OCI-LY7 (cell line): ENCODE data around the gene OR6F1. TPM values are rescaled to one million over a fixed set of nuclear protein-coding genes. Genes with fewer than 3 reads are reported as not detected.

ENCODE experiments used
- BruUV-seq: library from RNA; stranded (reverse); fragments of 400-500 nt; replicated peaks from 2 replicates; lab custom pipeline; 2021; lab: Mats Ljungman, UMichigan
- CTCF ChIA-PET: fragments of 300-600 bp; sonication (Branson Sonifier 250); formaldehyde crosslinking; loops from one replicate; lab custom pipeline; 2022; ENCODE audit warnings: antibody characterized with exemption; ENCODE audit not compliant: unreplicated experiment; lab: Charles Lee
- POLR2A ChIA-PET: fragments of 300-600 bp; sonication (Branson Sonifier 250); formaldehyde crosslinking; loops from one replicate; lab custom pipeline; 2022; ENCODE audit warnings: antibody characterized with exemption; lab: Charles Lee
- DNase-seq: peaks from one replicate; pipeline ENCODE4 v3.0.0-alpha.2; 2015; ENCODE audit warnings: low spot score
- H2AFZ ChIP-seq: fragments of 200-600 bp; sonication (generic), shearing (Covaris generic); 2 replicates; pipeline ENCODE4 v1.6.1; 2014; ENCODE audit warnings: mild to moderate bottlenecking, antibody characterized with exemption, low read length, moderate library complexity
- H3K27ac ChIP-seq: fragments of 200-600 bp; sonication (generic); 2 replicates; pipeline ENCODE4 v1.5.1; 2014; ENCODE audit warnings: mixed run types, low read depth, mild to moderate bottlenecking, moderate library complexity, low read length, inconsistent platforms; ENCODE audit not compliant: poor library complexity, severe bottlenecking
- H3K36me3 ChIP-seq: fragments of 200-600 bp; sonication (generic); 2 replicates; pipeline ENCODE4 v1.6.1; 2014; ENCODE audit warnings: mild to moderate bottlenecking, antibody characterized with exemption, low read length, moderate library complexity, mixed read lengths; ENCODE audit not compliant: insufficient read depth
- H3K4me1 ChIP-seq: fragments of 200-600 bp; sonication (generic); 2 replicates; pipeline ENCODE4 v1.5.1; 2014; ENCODE audit warnings: mild to moderate bottlenecking, low read length; ENCODE audit not compliant: insufficient read depth, poor library complexity, severe bottlenecking
- H3K4me2 ChIP-seq: fragments of 200-600 bp; sonication (generic); 2 replicates; pipeline ENCODE4 v1.6.1; 2014; ENCODE audit warnings: mild to moderate bottlenecking, low read length
- H3K4me3 ChIP-seq: fragments of 200-600 bp; sonication (generic); 2 replicates; pipeline ENCODE4 v1.5.1; 2014; ENCODE audit warnings: mild to moderate bottlenecking, low read depth, low read length; ENCODE audit not compliant: poor library complexity, severe bottlenecking
- H3K79me2 ChIP-seq: fragments of 200-600 bp; sonication (generic); 2 replicates; pipeline ENCODE4 v1.6.1; 2016; ENCODE audit warnings: low read depth, mild to moderate bottlenecking, low read length, moderate library complexity, mixed read lengths; ENCODE audit not compliant: insufficient read depth
- H3K9me2 ChIP-seq: fragments of 200-600 bp; sonication (generic); 2 replicates; pipeline ENCODE4 v1.6.1; 2016; ENCODE audit warnings: mild to moderate bottlenecking, low read length, mixed read lengths; ENCODE audit not compliant: insufficient read depth
- H3K9me3 ChIP-seq: fragments of 200-600 bp; sonication (generic); 2 replicates; pipeline ENCODE4 v1.6.1; 2014; ENCODE audit warnings: mild to moderate bottlenecking, mixed run types, low read length, mixed read lengths
- H4K20me1 ChIP-seq: fragments of 200-600 bp; sonication (generic); 2 replicates; pipeline ENCODE4 v1.6.1; 2014; ENCODE audit warnings: mild to moderate bottlenecking, antibody characterized with exemption, low read length, moderate library complexity, mixed read lengths; ENCODE audit not compliant: insufficient read depth
- CTCF ChIP-seq: fragments of 200-600 bp; sonication (generic); conservative IDR thresholded peaks from 2 replicates; pipeline ENCODE4 v1.5.1; 2014; ENCODE audit warnings: mild to moderate bottlenecking, antibody characterized with exemption, low read length, moderate library complexity, mixed read lengths
- EZH2phosphoT487 ChIP-seq: fragments of 200-600 bp; sonication (generic); IDR thresholded peaks from 2 replicates; pipeline ENCODE4 v1.6.1; 2018; ENCODE audit warnings: low read depth, borderline replicate concordance, mild to moderate bottlenecking, mixed run types, antibody characterized with exemption, low read length, moderate library complexity, mixed read lengths
- intact Hi-C: fragments of 100-400 bp; cut with micrococcal nuclease; formaldehyde crosslinking; loops from one replicate; pipeline ENCODE4 v1.10.0; 2022; ENCODE audit not compliant: unreplicated experiment
- total RNA-seq, 2 experiments: library from RNA; depleted of rRNA in 1 of 2; stranded (reverse); fragments of >200 nt in 1 of 2; shearing (Covaris generic) in 1 of 2; gene quantifications; 2 replicates each; pipeline ENCODE4 v1.2.3, GENCODE V29; 2014 to 2022

OR6F1 gene
- total RNA-seq, 2 experiments from 2014 or later = not detected

- POLR2A ChIA-PET = no interaction called here
- Histone ChIP-seq H3K36me3 (no peaks in the 10 kb centered on the region), H3K79me2 (no peaks in the 10 kb centered on the region), H2AFZ (no peak overlapping the region), H3K9me3 (peaks cover 5% of the 10 kb centered on the region; the same call in 1 of the 2 replicates), H4K20me1 (no peaks in the 10 kb centered on the region), H3K9me2 (no peaks in the 10 kb centered on the region), H3K27ac (no peak overlapping the region), H3K4me3 (no peak overlapping the region), H3K4me2 (no peak overlapping the region), H3K4me1 (no peaks in the 10 kb centered on the region)
- no peak for DNase-seq
- intact Hi-C loops = no loop called here
- BruUV-seq = no TSS peak
- TF ChIP-seq EZH2phosphoT487 = no peak
- no peak for TF ChIP-seq CTCF
- CTCF ChIA-PET = no interaction called here
These were observed 15.1 kb downstream of the OR6F1 start for GRCh38 chr1:247701338-247701737.

- H3K79me2 ChIP-seq = no peaks in the 10 kb centered on the region
- ChIA-PET CTCF (no interaction called here), POLR2A (no interaction called here)
- H3K9me3 ChIP-seq = no peaks in the 10 kb centered on the region
- H3K4me1 ChIP-seq = no peaks in the 10 kb centered on the region
- H3K9me2 ChIP-seq = no peaks in the 10 kb centered on the region
- H3K36me3 ChIP-seq = no peaks in the 10 kb centered on the region
- BruUV-seq = no TSS peak
- H3K27ac ChIP-seq = no peak overlapping the region
- no peak overlapping the region for H3K4me3 ChIP-seq
- TF ChIP-seq CTCF = peak; percentile 91
- no peak for TF ChIP-seq EZH2phosphoT487
- intact Hi-C loops = no loop called here
- H4K20me1 ChIP-seq = no peaks in the 10 kb centered on the region
- peak; percentile 54 for DNase-seq
- H2AFZ ChIP-seq = no peak overlapping the region
- H3K4me2 ChIP-seq = no peak overlapping the region
These were observed 35.1 kb downstream of the OR6F1 start for GRCh38 chr1:247681288-247681897.

- Histone ChIP-seq H2AFZ (no peak overlapping the region), H3K9me3 (no peaks in the 10 kb centered on the region), H3K27ac (no peak overlapping the region), H3K4me1 (no peaks in the 10 kb centered on the region), H3K9me2 (no peaks in the 10 kb centered on the region), H4K20me1 (no peaks in the 10 kb centered on the region), H3K4me3 (no peak overlapping the region), H3K79me2 (no peaks in the 10 kb centered on the region), H3K4me2 (no peak overlapping the region), H3K36me3 (no peaks in the 10 kb centered on the region)
- CTCF ChIA-PET = no interaction called here
- TF ChIP-seq CTCF (no peak), EZH2phosphoT487 (no peak)
- BruUV-seq = no TSS peak
- POLR2A ChIA-PET = no interaction called here
- intact Hi-C loops = no loop called here
- no peak for DNase-seq
These were observed 36.3 kb downstream of the OR6F1 start for GRCh38 chr1:247680171-247680570.
